HG03571 (cell line): ENCODE measurements around the gene PHETA2.
"Not testable (repeated sequence)": the region's sequence is repeated elsewhere in the genome, so short reads cannot be mapped to it uniquely, and the experiment has no call there.

Experiments
- ATAC-seq: cut with Tn5 transposase; IDR thresholded peaks from one replicate; pipeline ENCODE4 v1.9.1; 2021; ENCODE audit not compliant: unreplicated experiment

PHETA2 gene

GRCh38 chr22:42101199-42101598, 27.2 kb downstream of the PHETA2 start:
- ATAC-seq = no peak

- not testable (repeated sequence) for ATAC-seq
Observed at GRCh38 chr22:42104332-42104860, 30.3 kb downstream of the PHETA2 start.

- no peak for ATAC-seq
Observed at GRCh38 chr22:42108848-42109247, 34.8 kb downstream of the PHETA2 start.

- ATAC-seq = no peak
Observed at GRCh38 chr22:42111798-42112197, 37.8 kb downstream of the PHETA2 start.

GRCh38 chr22:42112793-42113192, 38.7 kb downstream of the PHETA2 start:
- ATAC-seq = not testable (repeated sequence)

- ATAC-seq = no peak
Observed at GRCh38 chr22:42114721-42115120, 40.7 kb downstream of the PHETA2 start.

GRCh38 chr22:42115420-42115830, 41.4 kb downstream of the PHETA2 start:
- ATAC-seq = not testable (repeated sequence)

- no peak for ATAC-seq
Observed at GRCh38 chr22:42116848-42117424, 42.9 kb downstream of the PHETA2 start.

GRCh38 chr22:42120231-42121021, 46.4 kb downstream of the PHETA2 start:
- not testable (repeated sequence) for ATAC-seq

GRCh38 chr22:42123529-42123928, 49.5 kb downstream of the PHETA2 start:
- not testable (repeated sequence) for ATAC-seq

- no peak for ATAC-seq
Observed at GRCh38 chr22:42127606-42128005, 53.6 kb downstream of the PHETA2 start.

- not testable (repeated sequence) for ATAC-seq
Observed at GRCh38 chr22:42128007-42128406, 54.0 kb downstream of the PHETA2 start.
